Measurements from ENCODE around the gene ZBTB26. TPM values are rescaled to one million over a fixed set of nuclear protein-coding genes. Genes with fewer than 3 reads are reported as not detected.

The ZBTB26 gene
- total RNA-seq, 4 donors from 2014 or later = 1.7 to 6.5 (median 2.9) TPM

- TF ChIP-seq POLR2A (IDR thresholded peaks at IDR 0.05) = no peak
- no peak for TF ChIP-seq CTCF (IDR thresholded peaks at IDR 0.05)
- Histone ChIP-seq H3K36me3 (peaks cover 0 to 6% (median 0%) of the 10 kb centered on the region in 3 donors), H3K27ac (peak overlapping the region; percentile 85 to 92 (median 89)), H3K9me3 (no peaks in the 10 kb centered on the region), H3K4me3 (peak overlapping the region; percentile 73 to 96 (median 88)), H3K4me1 (peaks cover 16 to 44% (median 30%) of the 10 kb centered on the region in 3 donors), H3K27me3 (no peaks in the 10 kb centered on the region)
- intact Hi-C loops (cut with DNase I) = no loop called here
- WGBS, 2 donors = 27 to 30% methylated on average over 9 of the region's 10 CpGs
- no peak for DNase-seq
These were observed 629 bp downstream of the ZBTB26 start for GRCh38 chr9:122930541-122931225.

- Histone ChIP-seq H3K4me1 (peaks cover 16 to 40% (median 30%) of the 10 kb centered on the region in 3 donors), H3K4me3 (peak overlapping the region in 1 of 4 donors; percentile 73), H3K9me3 (no peaks in the 10 kb centered on the region), H3K27ac (no peak overlapping the region), H3K36me3 (peaks cover 0 to 8% (median 0%) of the 10 kb centered on the region in 3 donors), H3K27me3 (no peaks in the 10 kb centered on the region)
- intact Hi-C loops (cut with DNase I) = no loop called here
- 75 to 87% methylated on average over 1 of the region's 1 CpG for WGBS, 2 donors
- TF ChIP-seq CTCF (IDR thresholded peaks at IDR 0.05) = no peak
- TF ChIP-seq POLR2A (IDR thresholded peaks at IDR 0.05) = no peak
- DNase-seq = no peak
These were observed 1.4 kb downstream of the ZBTB26 start for GRCh38 chr9:122929796-122930354.

- intact Hi-C loops (cut with DNase I) = no loop called here
- H3K27me3 ChIP-seq = no peaks in the 10 kb centered on the region
- peaks cover 0 to 36% (median 0%) of the 10 kb centered on the region in 3 donors for H3K36me3 ChIP-seq
- H3K4me1 ChIP-seq = peaks cover 0 to under 1% (median 0%) of the 10 kb centered on the region in 3 donors
- H3K27ac ChIP-seq = no peak overlapping the region
- no peak for DNase-seq
- H3K4me3 ChIP-seq = no peak overlapping the region
- 80 to 87% methylated on average over 3 of the region's 3 CpGs for WGBS, 2 donors
- no peaks in the 10 kb centered on the region for H3K9me3 ChIP-seq
- TF ChIP-seq POLR2A (IDR thresholded peaks at IDR 0.05) = no peak
- TF ChIP-seq CTCF (IDR thresholded peaks at IDR 0.05) = no peak
These were observed 7.4 kb downstream of the ZBTB26 start for GRCh38 chr9:122923947-122924346.

- 95 to 97% methylated on average over 7 to 8 of the region's 8 CpGs for WGBS, 2 donors
These were observed 8.6 kb downstream of the ZBTB26 start for GRCh38 chr9:122922713-122923112.

More at GRCh38 chr9:122922713-122923112, 8.6 kb downstream of the ZBTB26 start:
- Histone ChIP-seq H3K36me3 (peaks cover 0 to 43% (median 6%) of the 10 kb centered on the region in 3 donors), H3K4me1 (no peaks in the 10 kb centered on the region), H3K4me3 (no peak overlapping the region), H3K27me3 (no peaks in the 10 kb centered on the region), H3K27ac (no peak overlapping the region), H3K9me3 (no peaks in the 10 kb centered on the region)
- TF ChIP-seq CTCF (IDR thresholded peaks at IDR 0.05) (no peak), POLR2A (IDR thresholded peaks at IDR 0.05) (no peak)
- intact Hi-C loops (cut with DNase I) = no loop called here
- no peak for DNase-seq

Measured in esophagus squamous epithelium (tissue), 5 donors.